Measurements from ENCODE around the gene HYDIN.
A peak's percentile ranks its signal among the peaks of the same experiment; 100 is the strongest.
"Not testable (repeated sequence)": the region's sequence is repeated elsewhere in the genome, so short reads cannot be mapped to it uniquely, and the experiment has no call there.

HYDIN gene

GRCh38 chr16:70822734-70823133, 407.8 kb downstream of the HYDIN start:
- not testable (repeated sequence) for DNase-seq

- DNase-seq = not testable (repeated sequence)
These were observed 412.4 kb downstream of the HYDIN start for GRCh38 chr16:70818088-70818487.

DNA sequence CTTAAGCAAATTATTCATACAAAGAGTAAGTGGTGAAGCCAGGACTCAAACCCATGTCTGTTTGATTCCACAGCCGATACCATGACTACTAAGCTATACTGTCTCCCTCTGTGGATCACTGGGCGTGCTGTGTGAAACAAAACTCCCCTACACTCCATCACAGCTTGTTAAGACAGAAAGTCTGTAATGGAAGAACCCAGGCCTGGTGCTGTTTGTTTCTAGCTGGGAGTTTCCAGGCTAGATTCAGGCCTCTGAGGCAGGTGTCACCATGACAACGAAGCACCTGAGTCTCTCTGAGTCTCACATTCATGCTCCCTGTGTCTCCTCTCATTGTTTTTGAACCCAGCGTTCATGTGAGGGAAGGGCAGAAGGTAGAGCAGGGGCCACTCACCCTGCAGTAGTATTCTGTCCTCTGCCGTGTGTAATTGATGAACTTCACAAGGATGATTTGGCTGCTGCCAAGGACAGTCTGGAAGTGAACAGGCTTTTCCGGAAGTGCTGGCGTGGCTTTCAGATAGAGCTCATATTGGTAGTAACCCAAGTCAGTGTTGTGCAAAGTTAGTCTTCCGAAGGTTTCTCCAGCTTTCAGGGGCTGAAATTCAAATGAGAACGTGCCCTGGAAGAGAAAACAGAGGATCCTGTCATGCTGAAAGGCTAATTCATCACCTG, 421.0 kb downstream of the HYDIN start:
- no peak for DNase-seq

DNA sequence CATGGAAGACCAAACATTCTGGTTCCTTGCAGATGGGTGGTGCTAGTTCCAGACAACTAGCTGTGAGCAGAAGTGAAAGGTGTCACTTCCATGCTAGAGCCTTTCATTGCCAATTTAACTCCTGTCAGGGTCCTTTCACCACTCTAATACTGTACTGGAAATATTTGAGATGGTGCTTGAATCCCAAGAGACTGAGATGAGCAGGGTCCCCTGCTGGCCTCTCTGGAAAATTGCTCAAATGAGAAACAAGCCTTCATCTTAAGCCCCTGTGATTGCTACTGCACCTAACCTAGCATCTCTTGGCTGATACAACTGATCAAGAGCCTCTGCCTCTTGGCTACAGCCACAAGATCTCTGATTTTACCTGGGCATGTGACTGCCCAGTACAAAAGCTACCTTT, 422.2 kb downstream of the HYDIN start:
- DNase-seq = no peak

GRCh38 chr16:70805787-70806186, 424.7 kb downstream of the HYDIN start:
- DNase-seq = no peak

DNA sequence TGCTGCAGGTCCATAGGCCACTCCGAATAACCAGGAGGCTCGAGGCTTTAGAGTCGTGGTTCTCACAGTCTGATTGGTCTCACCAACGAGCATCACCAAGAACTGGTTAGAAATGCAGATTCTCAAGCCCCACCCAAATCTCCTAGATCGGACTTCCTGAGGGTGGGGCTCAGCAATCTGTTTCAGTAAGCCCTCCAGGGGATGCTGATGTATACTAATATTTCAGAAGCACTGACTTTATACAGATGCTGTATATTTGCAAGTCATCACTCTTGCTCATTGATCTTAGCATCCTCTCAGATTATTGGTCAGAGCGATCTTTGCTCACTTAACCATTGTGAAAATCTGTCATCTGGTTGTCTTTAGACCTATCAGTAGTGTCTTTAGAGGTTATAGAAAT, 425.1 kb downstream of the HYDIN start:
- no peak for DNase-seq

GRCh38 chr16:70804734-70805169, 425.8 kb downstream of the HYDIN start:
- no peak for DNase-seq

GRCh38 chr16:70804153-70804733, 426.3 kb downstream of the HYDIN start:
- DNase-seq = no peak

DNA sequence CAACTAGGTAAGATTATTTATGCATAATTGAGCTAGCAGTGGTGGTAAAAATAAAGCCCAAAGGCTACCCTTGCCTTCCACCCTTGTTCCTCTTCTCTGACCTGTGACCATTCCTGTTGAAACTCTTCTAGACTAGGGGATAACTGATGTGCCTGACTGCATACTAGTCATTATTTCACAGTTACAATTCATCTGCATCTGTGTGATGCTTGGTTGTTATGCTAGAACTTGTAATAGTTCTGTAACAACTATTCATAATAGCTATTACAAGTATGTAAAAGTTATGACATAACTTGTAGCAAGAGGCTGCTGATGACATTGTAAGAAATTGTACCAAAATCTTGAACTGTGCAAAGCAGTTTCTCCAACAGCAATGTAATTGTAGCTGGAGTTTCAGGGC, 427.2 kb downstream of the HYDIN start:
- DNase-seq = no peak

- no peak for DNase-seq
These were observed 428.9 kb downstream of the HYDIN start for GRCh38 chr16:70801611-70802010.

DNA sequence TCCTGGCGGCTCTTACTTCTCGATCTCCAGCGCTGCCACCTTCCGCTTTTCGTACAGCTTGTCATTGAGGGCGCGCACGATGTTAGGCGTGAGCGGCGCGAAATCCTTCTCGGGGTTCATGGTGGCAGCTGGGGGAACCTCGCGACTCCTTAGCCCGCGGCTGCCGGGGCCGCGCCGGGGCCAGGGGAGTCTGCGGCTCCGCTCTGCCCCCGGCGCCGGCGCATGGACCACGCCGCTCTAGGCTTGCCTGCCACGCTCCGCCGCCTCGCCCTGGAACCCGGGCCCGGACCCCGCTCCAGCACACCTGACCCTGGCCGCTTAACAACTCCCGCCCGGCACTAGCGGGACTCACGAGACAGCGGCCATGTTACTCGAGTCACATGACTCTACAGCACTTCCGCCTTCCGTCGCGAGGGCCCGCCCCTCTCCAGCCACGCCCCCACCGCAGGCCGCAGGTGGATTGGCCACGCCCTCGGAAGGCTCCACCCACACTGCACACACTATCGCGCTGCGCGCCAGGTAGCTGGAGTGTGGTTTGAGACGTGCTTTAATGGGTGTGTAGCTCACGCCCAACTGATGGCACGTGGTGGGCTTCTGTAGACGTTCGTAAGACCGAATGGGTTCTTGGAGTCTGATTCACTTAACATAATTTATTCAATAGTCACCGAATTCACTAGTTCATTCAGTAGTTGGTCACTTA, 429.6 kb downstream of the HYDIN start, which contains the start of gene VAC14:
VAC14 (minus strand) TSS at position 378 of the 700 bp plus-strand sequence; CDS start at position 120, 258 bp downstream.
- peak; percentile 95 to 96 for DNase-seq

DNA sequence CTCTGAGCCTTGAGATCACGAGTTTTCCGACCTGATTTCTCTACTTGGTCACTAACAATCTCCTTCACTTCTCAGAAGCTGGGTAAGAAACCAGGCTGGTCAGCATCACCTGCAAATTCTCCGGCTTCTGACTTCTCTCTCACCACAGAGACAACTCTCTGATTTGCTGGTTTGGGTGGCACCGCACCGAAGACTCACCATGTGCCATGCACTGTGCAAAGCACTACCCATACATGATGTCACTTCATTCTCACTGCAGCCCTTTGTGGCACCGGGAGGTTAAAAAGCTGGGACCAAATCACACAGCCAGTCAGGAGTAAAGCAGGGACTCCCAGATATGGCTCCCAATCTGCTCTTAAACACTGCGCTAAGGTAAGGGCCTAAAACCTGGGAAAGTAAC, 430.2 kb downstream of the HYDIN start:
- no peak for DNase-seq

GRCh38 chr16:70796301-70796700, 434.2 kb downstream of the HYDIN start:
- DNase-seq = no peak

DNA sequence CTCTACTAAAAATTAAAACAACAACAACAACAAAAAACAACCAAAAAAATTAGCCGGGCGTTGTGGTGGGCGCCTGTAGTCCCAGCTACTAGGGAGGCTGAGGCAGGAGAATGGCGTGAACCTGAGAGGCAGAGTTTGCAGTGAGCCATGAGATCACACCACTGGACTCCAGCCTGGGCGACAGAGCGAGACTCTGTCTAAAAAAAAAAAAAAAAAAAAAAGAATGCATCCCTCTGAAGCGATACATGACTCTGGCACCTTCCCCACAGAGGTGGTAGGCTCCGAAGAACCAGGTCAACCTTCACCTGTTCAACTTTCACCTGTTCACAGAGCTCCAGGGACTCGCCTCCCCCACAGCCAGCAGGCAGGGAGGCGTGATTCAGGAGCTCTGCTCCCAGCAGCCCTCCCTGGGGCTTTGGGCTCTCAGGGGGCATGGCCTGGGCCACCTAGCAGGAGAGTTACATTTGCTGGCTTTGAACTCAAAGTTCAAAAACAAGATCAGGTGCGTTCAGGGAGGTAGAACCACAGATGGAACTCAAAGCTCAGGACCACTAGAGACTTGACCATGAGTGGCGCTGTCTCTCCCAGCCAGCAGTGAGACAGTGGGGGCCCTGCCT, 435.1 kb downstream of the HYDIN start:
- no peak for DNase-seq

DNA sequence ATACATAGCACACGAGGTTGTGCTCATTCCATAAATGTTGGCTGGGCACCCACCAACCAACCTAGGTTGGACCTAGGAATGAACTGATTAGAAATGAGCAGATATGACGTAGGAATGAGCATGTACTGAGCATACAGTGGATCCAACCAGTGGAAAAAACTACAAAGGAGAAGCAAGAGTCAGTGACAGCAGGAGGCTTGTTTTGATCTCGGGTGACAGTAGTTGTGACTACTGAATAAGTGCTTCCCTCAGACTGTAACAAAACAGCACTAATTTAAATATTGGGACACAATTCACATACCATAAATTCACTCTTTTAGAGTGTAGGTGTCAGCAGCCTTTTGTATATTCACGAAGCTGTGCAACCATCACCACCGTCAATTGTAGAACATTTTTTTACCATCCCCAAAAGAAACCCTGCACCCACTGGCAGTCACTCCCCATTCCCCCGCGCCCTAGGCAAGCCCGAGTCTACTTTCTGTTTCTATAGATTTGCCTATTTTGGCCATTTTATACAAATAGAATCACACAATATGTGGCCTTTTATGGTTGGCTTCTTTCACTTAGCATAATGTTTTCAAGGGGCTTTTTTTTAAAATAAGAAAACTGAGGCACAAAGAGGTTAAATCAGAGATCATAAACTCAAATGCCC, 436.5 kb downstream of the HYDIN start:
- no peak for DNase-seq

GRCh38 chr16:70790815-70791214, 439.7 kb downstream of the HYDIN start:
- no peak for DNase-seq

DNA sequence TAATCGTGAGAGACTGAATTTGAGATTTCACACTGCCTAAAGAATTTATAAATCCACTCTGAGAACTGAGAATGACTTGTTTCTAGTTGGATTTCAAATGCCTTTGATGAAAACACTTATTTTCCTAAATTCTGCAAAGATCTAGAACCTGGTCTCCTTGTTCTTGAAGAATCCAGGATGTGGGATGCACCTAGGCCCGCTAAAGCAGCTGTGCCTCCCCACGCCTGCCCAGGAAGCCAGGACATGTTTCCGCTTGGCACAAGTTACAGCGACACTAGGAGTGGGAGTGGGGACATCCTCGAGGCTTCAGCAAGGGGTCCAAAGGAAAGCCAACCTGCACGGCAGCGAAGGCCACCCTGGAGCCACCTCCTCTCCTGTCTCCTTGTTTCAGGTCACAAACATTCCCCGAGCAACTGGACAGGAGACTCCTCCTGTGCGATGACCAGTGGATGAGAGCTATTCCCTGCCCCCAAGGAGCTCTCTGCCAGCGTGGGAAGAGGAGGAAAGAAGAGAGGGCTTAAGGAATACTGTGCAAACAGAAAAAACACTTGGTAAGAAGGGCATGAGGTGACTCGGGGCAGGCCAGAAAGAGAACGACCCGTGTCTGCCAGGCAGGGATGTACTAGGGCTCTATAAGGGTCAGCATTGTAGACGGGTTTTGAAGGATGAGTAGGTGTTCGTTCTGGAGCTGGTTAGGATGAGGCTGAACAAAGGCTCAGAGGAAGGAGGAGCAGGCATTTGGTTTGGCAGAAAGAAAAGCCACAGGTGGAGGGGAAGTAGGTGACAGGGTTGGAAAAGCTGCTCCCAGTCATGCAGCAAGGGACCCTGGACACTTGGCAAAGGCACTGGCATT, 440.7 kb downstream of the HYDIN start:
- DNase-seq = no peak

- no peak for DNase-seq
These were observed 441.6 kb downstream of the HYDIN start for GRCh38 chr16:70788668-70789594.

- DNase-seq = no peak
These were observed 444.3 kb downstream of the HYDIN start for GRCh38 chr16:70786020-70786755.
